CD14-positive monocyte (primary cell): Measurements from ENCODE around the gene ITGA2B. TPM values are rescaled to one million over a fixed set of nuclear protein-coding genes. Genes with fewer than 3 reads are reported as not detected.

Experiments used
- DNase-seq, 3 donors: peaks; one replicate each; pipeline ENCODE4 v3.0.0-alpha.2; 2011 to 2022
- H2AFZ ChIP-seq: 2 replicates; pipeline ENCODE4 v1.6.0; 2012; ENCODE audit warnings: mild to moderate bottlenecking, low read depth, low read length, inconsistent platforms; ENCODE audit not compliant: insufficient read depth, poor library complexity, severe bottlenecking
- H3K27ac ChIP-seq, 2 donors: 1 replicate in 1 of 2; 2 replicates in 1 of 2; pipeline ENCODE4 v1.5.1; 2012 to 2013; ENCODE audit warnings: low read length in 2 of 2, control low read depth in 1 of 2, inconsistent platforms in 1 of 2, low read depth in 1 of 2, mild to moderate bottlenecking in 1 of 2
- H3K27me3 ChIP-seq, 2 donors: one replicate each; pipeline versions ENCODE4 v1.6.0 to v1.6.1; 2011 to 2013; ENCODE audit warnings: low read length in 2 of 2; ENCODE audit not compliant: control insufficient read depth in 2 of 2, insufficient read depth in 2 of 2
- H3K36me3 ChIP-seq, 2 donors: replicated peaks in 1 of 2; 1 replicate in 1 of 2; 2 replicates in 1 of 2; pipeline versions ENCODE4 v1.5.1 to v1.6.1; 2012 to 2013; ENCODE audit warnings: low read length in 2 of 2, control low read depth in 1 of 2, inconsistent platforms in 1 of 2, mild to moderate bottlenecking in 1 of 2; ENCODE audit not compliant: insufficient read depth in 2 of 2, control insufficient read depth in 1 of 2
- H3K4me1 ChIP-seq, 2 donors: 1 replicate in 1 of 2; 2 replicates in 1 of 2; pipeline versions ENCODE4 v1.5.1 to v1.6.1; 2012 to 2013; ENCODE audit warnings: low read length in 2 of 2, control low read depth in 1 of 2, inconsistent platforms in 1 of 2, mild to moderate bottlenecking in 1 of 2, moderate library complexity in 1 of 2; ENCODE audit not compliant: insufficient read depth in 2 of 2, control insufficient read depth in 1 of 2
- H3K4me2 ChIP-seq: replicated peaks from 2 replicates; pipeline ENCODE3; 2012; ENCODE audit warnings: low read length, moderate library complexity, mild to moderate bottlenecking; ENCODE audit not compliant: poor library complexity, severe bottlenecking; ENCODE audit errors: extremely low read depth
- H3K4me3 ChIP-seq, 3 experiments: fragments of 200-600 bp in 1 of 3; sonication (generic) in 1 of 3; replicated peaks in 1 of 3; 1 replicate in 2 of 3; 2 replicates in 1 of 3; pipeline ENCODE4 v1.5.1; 2011 to 2013; ENCODE audit warnings: low read length in 3 of 3, mild to moderate bottlenecking in 3 of 3, control low read depth in 2 of 3, low read depth in 2 of 3, inconsistent platforms in 1 of 3, moderate library complexity in 1 of 3
- H3K79me2 ChIP-seq: 2 replicates; pipeline ENCODE4 v1.6.0; 2012; ENCODE audit warnings: mild to moderate bottlenecking, control low read depth, inconsistent platforms, low read length, moderate library complexity; ENCODE audit not compliant: insufficient read depth
- H3K9ac ChIP-seq: 2 replicates; pipeline ENCODE4 v1.6.0; 2017; ENCODE audit warnings: low read length, mild to moderate bottlenecking; ENCODE audit not compliant: insufficient read depth, poor library complexity, severe bottlenecking
- H3K9me3 ChIP-seq, 2 donors: replicated peaks in 1 of 2; 1 replicate in 1 of 2; 2 replicates in 1 of 2; pipeline versions ENCODE4 v1.5.1 to v1.6.1; 2012 to 2013; ENCODE audit warnings: low read length in 2 of 2, control low read depth in 1 of 2; ENCODE audit not compliant: control insufficient read depth in 1 of 2, insufficient read depth in 1 of 2
- H4K20me1 ChIP-seq: 2 replicates; pipeline ENCODE4 v1.6.0; 2012; ENCODE audit warnings: mild to moderate bottlenecking, low read length, control low read depth, moderate library complexity; ENCODE audit not compliant: insufficient read depth
- H3K27ac Mint-ChIP-seq, 7 donors: one replicate each; pipeline ENCODE4 v1.8.0; 2020; ENCODE audit warnings: mild to moderate bottlenecking in 7 of 7, mixed read lengths in 7 of 7, moderate library complexity in 6 of 7, inconsistent platforms in 2 of 7
- H3K27me3 Mint-ChIP-seq, 3 donors: one replicate each; pipeline ENCODE4 v1.8.0; 2021 to 2022; ENCODE audit warnings: low read depth in 3 of 3, mild to moderate bottlenecking in 3 of 3, mixed read lengths in 3 of 3, moderate library complexity in 3 of 3, inconsistent platforms in 1 of 3
- H3K36me3 Mint-ChIP-seq, 2 donors: one replicate each; pipeline ENCODE4 v1.8.0; 2020; ENCODE audit warnings: mixed read lengths in 2 of 2, inconsistent platforms in 1 of 2, mild to moderate bottlenecking in 1 of 2
- H3K4me1 Mint-ChIP-seq: one replicate; pipeline ENCODE4 v1.8.0; 2020; ENCODE audit warnings: mild to moderate bottlenecking, mixed read lengths
- H3K4me3 Mint-ChIP-seq, 2 donors: one replicate each; pipeline ENCODE4 v1.8.0; 2020; ENCODE audit warnings: mild to moderate bottlenecking in 2 of 2, mixed read lengths in 2 of 2, moderate library complexity in 1 of 2
- H3K9me3 Mint-ChIP-seq, 7 donors: one replicate each; pipeline ENCODE4 v1.8.0; 2020 to 2022; ENCODE audit warnings: mixed read lengths in 7 of 7, mild to moderate bottlenecking in 6 of 7, moderate library complexity in 6 of 7, inconsistent platforms in 2 of 7
- CTCF ChIP-seq: fragments of 200-600 bp; IDR thresholded peaks from one replicate; pipeline ENCODE4 v1.8.0; 2022; ENCODE audit warnings: antibody characterized with exemption, mild to moderate bottlenecking
- WGBS: methylation state at CpG from one replicate; pipeline ENCODE4 v1.1.5; 2013; ENCODE audit warnings: missing lambda C conversion rate; ENCODE audit not compliant: insufficient coverage; 5-methylcytosine and 5-hydroxymethylcytosine counted together
- intact Hi-C, 2 donors: fragments of 100-400 bp; cut with micrococcal nuclease; formaldehyde crosslinking; loops; one replicate each; pipeline versions ENCODE4 v1.15.0 to v1.15.1; 2023
- polyA plus RNA-seq, 3 donors: library from polyadenylated mRNA; depleted of rRNA in 1 of 3; unstranded in 2 of 3; stranded (reverse) in 1 of 3; fragments of 300-500 nt in 2 of 3; fragments of >200 nt in 1 of 3; fragmentation: Illumina TruSeq in 2 of 3; gene quantifications; 1 replicate in 2 of 3; 2 replicates in 1 of 3; pipeline ENCODE4 v1.2.3, GENCODE V29; 2012 to 2021

ITGA2B gene
- polyA plus RNA-seq, 3 donors = 0.21 to 1.2 (median 1.1) TPM

GRCh38 chr17:44351961-44352827, 37.3 kb downstream of the ITGA2B start:
- Mint-ChIP-seq H3K9me3 (peaks cover 0 to 4% (median 0%) of the 10 kb centered on the region in 7 donors), H3K36me3 (peaks cover 44 to 51% of the 10 kb centered on the region in 2 donors), H3K4me3 (no peak overlapping the region), H3K27me3 (peaks cover 8 to 23% (median 8%) of the 10 kb centered on the region in 3 donors), H3K27ac (no peak overlapping the region), H3K4me1 (peaks cover 40% of the 10 kb centered on the region)
- Histone ChIP-seq H3K27me3 (peaks cover 0 to 5% of the 10 kb centered on the region in 2 donors), H4K20me1 (peaks cover 65% of the 10 kb centered on the region), H2AFZ (no peak overlapping the region), H3K27ac (no peak overlapping the region), H3K79me2 (peaks cover 30% of the 10 kb centered on the region), H3K4me3 (no peak overlapping the region), H3K9ac (no peak overlapping the region), H3K36me3 (peaks cover 45 to 48% of the 10 kb centered on the region in 2 donors), H3K4me2 (no peak overlapping the region), H3K9me3 (no peaks in the 10 kb centered on the region), H3K4me1 (peaks cover 34 to 62% of the 10 kb centered on the region in 2 donors)
- TF ChIP-seq CTCF = no peak
- intact Hi-C loops = loop anchor here in 1 of 2 donors (2.0 to 5.0 kb wide), 2 partner anchors 35 to 141 kb away; no protein-coding TSS in a partner anchor
- WGBS = 93% methylated on average over 29 of the region's 36 CpGs
- DNase-seq = no peak

- Mint-ChIP-seq H3K27ac (no peak overlapping the region), H3K27me3 (peaks cover 5 to 23% (median 5%) of the 10 kb centered on the region in 3 donors), H3K9me3 (peaks cover 0 to 4% (median 0%) of the 10 kb centered on the region in 7 donors), H3K4me1 (peaks cover 47% of the 10 kb centered on the region), H3K36me3 (peaks cover 44 to 51% of the 10 kb centered on the region in 2 donors), H3K4me3 (no peak overlapping the region)
- no peak overlapping the region for H2AFZ ChIP-seq
- intact Hi-C loops = loop anchor here in 1 of 2 donors (2.0 to 5.0 kb wide), 2 partner anchors 34 to 141 kb away; no protein-coding TSS in a partner anchor
- H3K27ac ChIP-seq = no peak overlapping the region
- H3K9me3 ChIP-seq = no peaks in the 10 kb centered on the region
- peaks cover 72% of the 10 kb centered on the region for H4K20me1 ChIP-seq
- peaks cover 0 to 5% of the 10 kb centered on the region in 2 donors for H3K27me3 ChIP-seq
- no peak for TF ChIP-seq CTCF
- no peak for DNase-seq
- no peak overlapping the region for H3K4me2 ChIP-seq
- H3K4me1 ChIP-seq = peaks cover 41 to 70% of the 10 kb centered on the region in 2 donors
- peaks cover 45 to 48% of the 10 kb centered on the region in 2 donors for H3K36me3 ChIP-seq
- H3K9ac ChIP-seq = no peak overlapping the region
- no peak overlapping the region for H3K4me3 ChIP-seq
- H3K79me2 ChIP-seq = peaks cover 38% of the 10 kb centered on the region
- 94% methylated on average over 8 of the region's 8 CpGs for WGBS
Observed at GRCh38 chr17:44351464-44351863, 38.0 kb downstream of the ITGA2B start.
